Stimulated activated effector memory CD8-positive, alpha-beta T cell treated with anti-CD3 and anti-CD28 coated beads, Interleukin-12 subunit alpha, Interleukin-12 subunit beta, amount 100 ng/mL, for 72 hours (primary cell): ENCODE results near the gene PADI1.

Experiments
- ATAC-seq: fragments of 150-1000 bp; cut with Tn5 transposase; 2 replicates; pipeline ENCODE4 v1.10.0; 2021
- DNase-seq, 2 donors: peaks; one replicate each; pipeline ENCODE4 v3.0.0; 2021 to 2022; ENCODE audit warnings: low spot score in 2 of 2
- H3K27ac Mint-ChIP-seq: one replicate; pipeline ENCODE4 v1.8.0; 2022; ENCODE audit warnings: mild to moderate bottlenecking, mixed read lengths
- H3K36me3 Mint-ChIP-seq: one replicate; pipeline ENCODE4 v1.8.0; 2022; ENCODE audit warnings: mild to moderate bottlenecking, mixed read lengths
- H3K4me1 Mint-ChIP-seq: one replicate; pipeline ENCODE4 v1.8.0; 2022; ENCODE audit warnings: mixed read lengths
- H3K4me3 Mint-ChIP-seq: one replicate; pipeline ENCODE4 v1.8.0; 2022; ENCODE audit warnings: mild to moderate bottlenecking, mixed read lengths
- H3K9me3 Mint-ChIP-seq: one replicate; pipeline ENCODE4 v1.8.0; 2022; ENCODE audit warnings: mixed read lengths

The PADI1 gene

GRCh38 chr1:17190010-17190995, 14.6 kb upstream of the PADI1 start:
- H3K4me3 Mint-ChIP-seq: no peak overlapping the region
- H3K9me3 Mint-ChIP-seq: peaks cover 10% of the 10 kb centered on the region
- peaks cover 6% of the 10 kb centered on the region for H3K36me3 Mint-ChIP-seq
- no peak overlapping the region for H3K27ac Mint-ChIP-seq
- no peak for DNase-seq
- no peak for ATAC-seq
- peaks cover 13% of the 10 kb centered on the region for H3K4me1 Mint-ChIP-seq

- Mint-ChIP-seq H3K9me3 (peaks cover 10% of the 10 kb centered on the region), H3K4me3 (no peak overlapping the region), H3K27ac (no peak overlapping the region), H3K4me1 (peaks cover 6% of the 10 kb centered on the region), H3K36me3 (peaks cover 6% of the 10 kb centered on the region)
- ATAC-seq (no peak), DNase-seq (no peak)
Measured at GRCh38 chr1:17191990-17192242, 13.0 kb upstream of the PADI1 start.

GRCh38 chr1:17192394-17193221, 12.3 kb upstream of the PADI1 start:
- Mint-ChIP-seq H3K27ac (no peak overlapping the region), H3K4me1 (peaks cover 6% of the 10 kb centered on the region), H3K4me3 (no peak overlapping the region), H3K9me3 (peaks cover 10% of the 10 kb centered on the region), H3K36me3 (peaks cover 6% of the 10 kb centered on the region)
- ATAC-seq (no peak), DNase-seq (no peak)

- ATAC-seq (no peak), DNase-seq (no peak)
- H3K4me1 Mint-ChIP-seq: peaks cover 6% of the 10 kb centered on the region
- no peak overlapping the region for H3K4me3 Mint-ChIP-seq
- H3K27ac Mint-ChIP-seq: no peak overlapping the region
- H3K9me3 Mint-ChIP-seq: peaks cover 7% of the 10 kb centered on the region
- peaks cover 6% of the 10 kb centered on the region for H3K36me3 Mint-ChIP-seq
Measured at GRCh38 chr1:17193222-17194132, 11.5 kb upstream of the PADI1 start.

GRCh38 chr1:17194133-17194475, 10.8 kb upstream of the PADI1 start:
- H3K4me3 Mint-ChIP-seq: no peak overlapping the region
- peak overlapping the region; percentile 5 for H3K27ac Mint-ChIP-seq
- peaks cover 6% of the 10 kb centered on the region for H3K4me1 Mint-ChIP-seq
- peaks cover 6% of the 10 kb centered on the region for H3K36me3 Mint-ChIP-seq
- DNase-seq (no peak), ATAC-seq (no peak)
- peaks cover under 1% of the 10 kb centered on the region for H3K9me3 Mint-ChIP-seq

- H3K9me3 Mint-ChIP-seq: no peaks in the 10 kb centered on the region
- peaks cover 6% of the 10 kb centered on the region for H3K4me1 Mint-ChIP-seq
- DNase-seq: no peak
- peaks cover 6% of the 10 kb centered on the region for H3K36me3 Mint-ChIP-seq
- H3K27ac Mint-ChIP-seq: peak overlapping the region; percentile 5
- no peak for ATAC-seq
- H3K4me3 Mint-ChIP-seq: no peak overlapping the region
Measured at GRCh38 chr1:17194615-17195528, 10.1 kb upstream of the PADI1 start.

GRCh38 chr1:17195731-17196130, 9.2 kb upstream of the PADI1 start:
- peaks cover 6% of the 10 kb centered on the region for H3K4me1 Mint-ChIP-seq
- no peak for DNase-seq
- ATAC-seq: no peak

GRCh38 chr1:17196496-17197185, 8.3 kb upstream of the PADI1 start:
- Mint-ChIP-seq H3K9me3 (no peaks in the 10 kb centered on the region), H3K27ac (no peak overlapping the region), H3K4me3 (no peak overlapping the region), H3K36me3 (peaks cover 4% of the 10 kb centered on the region), H3K4me1 (peaks cover 13% of the 10 kb centered on the region)
- ATAC-seq (no peak), DNase-seq (no peak)

More at GRCh38 chr1:17195731-17196130, 9.2 kb upstream of the PADI1 start:
- H3K9me3 Mint-ChIP-seq: no peaks in the 10 kb centered on the region
- peaks cover 6% of the 10 kb centered on the region for H3K36me3 Mint-ChIP-seq
- H3K4me3 Mint-ChIP-seq: no peak overlapping the region
- no peak overlapping the region for H3K27ac Mint-ChIP-seq

- no peak overlapping the region for H3K4me3 Mint-ChIP-seq
- peaks cover 17% of the 10 kb centered on the region for H3K4me1 Mint-ChIP-seq
- DNase-seq (no peak), ATAC-seq (no peak)
- H3K36me3 Mint-ChIP-seq: no peaks in the 10 kb centered on the region
- H3K9me3 Mint-ChIP-seq: no peaks in the 10 kb centered on the region
- H3K27ac Mint-ChIP-seq: no peak overlapping the region
Measured at GRCh38 chr1:17197696-17198095, 7.2 kb upstream of the PADI1 start.

- H3K4me3 Mint-ChIP-seq: no peak overlapping the region
- peaks cover 23% of the 10 kb centered on the region for H3K4me1 Mint-ChIP-seq
- no peaks in the 10 kb centered on the region for H3K9me3 Mint-ChIP-seq
- DNase-seq: no peak
- ATAC-seq: no peak
- no peaks in the 10 kb centered on the region for H3K36me3 Mint-ChIP-seq
- no peak overlapping the region for H3K27ac Mint-ChIP-seq
Measured at GRCh38 chr1:17198476-17199258, 6.3 kb upstream of the PADI1 start.

GRCh38 chr1:17199267-17200044, 5.5 kb upstream of the PADI1 start:
- DNase-seq (no peak), ATAC-seq (peak; percentile 35)
- H3K9me3 Mint-ChIP-seq: no peaks in the 10 kb centered on the region
- H3K4me1 Mint-ChIP-seq: peaks cover 31% of the 10 kb centered on the region
- H3K27ac Mint-ChIP-seq: no peak overlapping the region
- H3K36me3 Mint-ChIP-seq: no peaks in the 10 kb centered on the region
- H3K4me3 Mint-ChIP-seq: no peak overlapping the region

- Mint-ChIP-seq H3K27ac (no peak overlapping the region), H3K9me3 (no peaks in the 10 kb centered on the region), H3K4me3 (no peak overlapping the region), H3K36me3 (no peaks in the 10 kb centered on the region), H3K4me1 (peaks cover 31% of the 10 kb centered on the region)
- DNase-seq (no peak), ATAC-seq (no peak)
Measured at GRCh38 chr1:17200246-17200645, 4.7 kb upstream of the PADI1 start.

- peaks cover 35% of the 10 kb centered on the region for H3K4me1 Mint-ChIP-seq
- DNase-seq (no peak), ATAC-seq (no peak)
Measured at GRCh38 chr1:17200756-17201155, 4.2 kb upstream of the PADI1 start.

More at GRCh38 chr1:17200756-17201155, 4.2 kb upstream of the PADI1 start:
- no peaks in the 10 kb centered on the region for H3K36me3 Mint-ChIP-seq
- H3K27ac Mint-ChIP-seq: no peak overlapping the region
- no peaks in the 10 kb centered on the region for H3K9me3 Mint-ChIP-seq
- no peak overlapping the region for H3K4me3 Mint-ChIP-seq
